CD14-positive monocyte (primary cell): Measurements from ENCODE around the gene STK11. TPM values are rescaled to one million over a fixed set of nuclear protein-coding genes. Genes with fewer than 3 reads are reported as not detected.
A peak's percentile ranks its signal among the peaks of the same experiment; 100 is the strongest.

ENCODE experiments used
- DNase-seq, 3 donors: peaks; one replicate each; pipeline ENCODE4 v3.0.0-alpha.2; 2011 to 2022
- H2AFZ ChIP-seq: 2 replicates; pipeline ENCODE4 v1.6.0; 2012; ENCODE audit warnings: mild to moderate bottlenecking, low read depth, low read length, inconsistent platforms; ENCODE audit not compliant: insufficient read depth, poor library complexity, severe bottlenecking
- H3K27ac ChIP-seq, 2 donors: 1 replicate in 1 of 2; 2 replicates in 1 of 2; pipeline ENCODE4 v1.5.1; 2012 to 2013; ENCODE audit warnings: low read length in 2 of 2, control low read depth in 1 of 2, inconsistent platforms in 1 of 2, low read depth in 1 of 2, mild to moderate bottlenecking in 1 of 2
- H3K27me3 ChIP-seq, 2 donors: one replicate each; pipeline versions ENCODE4 v1.6.0 to v1.6.1; 2011 to 2013; ENCODE audit warnings: low read length in 2 of 2; ENCODE audit not compliant: control insufficient read depth in 2 of 2, insufficient read depth in 2 of 2
- H3K36me3 ChIP-seq, 2 donors: replicated peaks in 1 of 2; 1 replicate in 1 of 2; 2 replicates in 1 of 2; pipeline versions ENCODE4 v1.5.1 to v1.6.1; 2012 to 2013; ENCODE audit warnings: low read length in 2 of 2, control low read depth in 1 of 2, inconsistent platforms in 1 of 2, mild to moderate bottlenecking in 1 of 2; ENCODE audit not compliant: insufficient read depth in 2 of 2, control insufficient read depth in 1 of 2
- H3K4me1 ChIP-seq, 2 donors: 1 replicate in 1 of 2; 2 replicates in 1 of 2; pipeline versions ENCODE4 v1.5.1 to v1.6.1; 2012 to 2013; ENCODE audit warnings: low read length in 2 of 2, control low read depth in 1 of 2, inconsistent platforms in 1 of 2, mild to moderate bottlenecking in 1 of 2, moderate library complexity in 1 of 2; ENCODE audit not compliant: insufficient read depth in 2 of 2, control insufficient read depth in 1 of 2
- H3K4me2 ChIP-seq: replicated peaks from 2 replicates; pipeline ENCODE3; 2012; ENCODE audit warnings: low read length, moderate library complexity, mild to moderate bottlenecking; ENCODE audit not compliant: poor library complexity, severe bottlenecking; ENCODE audit errors: extremely low read depth
- H3K4me3 ChIP-seq, 3 experiments: fragments of 200-600 bp in 1 of 3; sonication (generic) in 1 of 3; replicated peaks in 1 of 3; 1 replicate in 2 of 3; 2 replicates in 1 of 3; pipeline ENCODE4 v1.5.1; 2011 to 2013; ENCODE audit warnings: low read length in 3 of 3, mild to moderate bottlenecking in 3 of 3, control low read depth in 2 of 3, low read depth in 2 of 3, inconsistent platforms in 1 of 3, moderate library complexity in 1 of 3
- H3K79me2 ChIP-seq: 2 replicates; pipeline ENCODE4 v1.6.0; 2012; ENCODE audit warnings: mild to moderate bottlenecking, control low read depth, inconsistent platforms, low read length, moderate library complexity; ENCODE audit not compliant: insufficient read depth
- H3K9ac ChIP-seq: 2 replicates; pipeline ENCODE4 v1.6.0; 2017; ENCODE audit warnings: low read length, mild to moderate bottlenecking; ENCODE audit not compliant: insufficient read depth, poor library complexity, severe bottlenecking
- H3K9me3 ChIP-seq, 2 donors: replicated peaks in 1 of 2; 1 replicate in 1 of 2; 2 replicates in 1 of 2; pipeline versions ENCODE4 v1.5.1 to v1.6.1; 2012 to 2013; ENCODE audit warnings: low read length in 2 of 2, control low read depth in 1 of 2; ENCODE audit not compliant: control insufficient read depth in 1 of 2, insufficient read depth in 1 of 2
- H4K20me1 ChIP-seq: 2 replicates; pipeline ENCODE4 v1.6.0; 2012; ENCODE audit warnings: mild to moderate bottlenecking, low read length, control low read depth, moderate library complexity; ENCODE audit not compliant: insufficient read depth
- H3K27ac Mint-ChIP-seq, 7 donors: one replicate each; pipeline ENCODE4 v1.8.0; 2020; ENCODE audit warnings: mild to moderate bottlenecking in 7 of 7, mixed read lengths in 7 of 7, moderate library complexity in 6 of 7, inconsistent platforms in 2 of 7
- H3K27me3 Mint-ChIP-seq, 3 donors: one replicate each; pipeline ENCODE4 v1.8.0; 2021 to 2022; ENCODE audit warnings: low read depth in 3 of 3, mild to moderate bottlenecking in 3 of 3, mixed read lengths in 3 of 3, moderate library complexity in 3 of 3, inconsistent platforms in 1 of 3
- H3K36me3 Mint-ChIP-seq, 2 donors: one replicate each; pipeline ENCODE4 v1.8.0; 2020; ENCODE audit warnings: mixed read lengths in 2 of 2, inconsistent platforms in 1 of 2, mild to moderate bottlenecking in 1 of 2
- H3K4me1 Mint-ChIP-seq: one replicate; pipeline ENCODE4 v1.8.0; 2020; ENCODE audit warnings: mild to moderate bottlenecking, mixed read lengths
- H3K4me3 Mint-ChIP-seq, 2 donors: one replicate each; pipeline ENCODE4 v1.8.0; 2020; ENCODE audit warnings: mild to moderate bottlenecking in 2 of 2, mixed read lengths in 2 of 2, moderate library complexity in 1 of 2
- H3K9me3 Mint-ChIP-seq, 7 donors: one replicate each; pipeline ENCODE4 v1.8.0; 2020 to 2022; ENCODE audit warnings: mixed read lengths in 7 of 7, mild to moderate bottlenecking in 6 of 7, moderate library complexity in 6 of 7, inconsistent platforms in 2 of 7
- WGBS: methylation state at CpG from one replicate; pipeline ENCODE4 v1.1.5; 2013; ENCODE audit warnings: missing lambda C conversion rate; ENCODE audit not compliant: insufficient coverage; 5-methylcytosine and 5-hydroxymethylcytosine counted together
- intact Hi-C, 2 donors: fragments of 100-400 bp; cut with micrococcal nuclease; formaldehyde crosslinking; loops; one replicate each; pipeline versions ENCODE4 v1.15.0 to v1.15.1; 2023
- polyA plus RNA-seq, 3 donors: library from polyadenylated mRNA; depleted of rRNA in 1 of 3; unstranded in 2 of 3; stranded (reverse) in 1 of 3; fragments of 300-500 nt in 2 of 3; fragments of >200 nt in 1 of 3; fragmentation: Illumina TruSeq in 2 of 3; gene quantifications; 1 replicate in 2 of 3; 2 replicates in 1 of 3; pipeline ENCODE4 v1.2.3, GENCODE V29; 2012 to 2021
- TF ChIP-seq, protein P1 (sequence below): fragments of 200-600 bp; IDR thresholded peaks from one replicate; pipeline ENCODE4 v1.8.0; 2022; ENCODE audit warnings: antibody characterized with exemption, mild to moderate bottlenecking

STK11 gene
- polyA plus RNA-seq, 3 donors, result 6.2 to 72.1 (median 15.4) TPM

DNA sequence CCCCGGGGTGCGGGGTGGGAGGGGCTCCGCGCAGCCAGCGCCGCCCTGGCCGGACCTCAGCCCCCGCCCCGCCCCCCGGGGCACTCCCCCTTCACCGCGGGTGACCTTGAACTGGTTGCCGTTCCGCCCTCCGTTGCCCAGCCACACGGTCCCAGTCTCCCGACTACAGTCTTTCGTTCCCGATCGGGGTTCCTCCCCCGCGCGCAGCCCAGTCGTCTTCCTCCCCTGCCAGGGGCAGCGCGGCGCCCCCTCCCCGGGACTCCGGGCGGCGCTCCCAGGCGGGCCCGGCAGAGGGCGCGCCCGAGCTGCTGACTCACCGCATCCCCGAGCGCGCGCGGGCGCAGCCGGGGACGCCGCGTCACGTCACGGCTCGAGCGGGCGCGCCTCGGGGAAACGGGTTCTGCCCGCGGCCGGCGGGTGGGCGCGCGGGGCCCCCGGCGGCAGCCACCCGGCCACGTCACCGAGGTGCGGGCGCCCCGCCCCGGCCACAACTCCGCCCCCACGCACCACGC, 43.3 kb downstream of the STK11 start:
- H3K27ac ChIP-seq, result peak overlapping the region; percentile 92 to 95
- Mint-ChIP-seq H3K4me3 (peak overlapping the region; percentile 76 to 87), H3K4me1 (peaks cover 22% of the 10 kb centered on the region), H3K36me3 (peaks cover 8 to 16% of the 10 kb centered on the region in 2 donors), H3K9me3 (peaks cover 0 to 2% (median 0%) of the 10 kb centered on the region in 7 donors), H3K27me3 (peaks cover 0 to 6% (median 0%) of the 10 kb centered on the region in 3 donors), H3K27ac (peak overlapping the region; percentile 85 to 97 (median 95))
- intact Hi-C loops, result loop anchor here in 1 of 2 donors (10.0 kb wide), 3 partner anchors 144 to 384 kb away; partner anchors contain the start of genes ARID3A and GPX4
- peak overlapping the region; percentile 75 for H3K4me2 ChIP-seq
- H3K4me3 ChIP-seq, result peak overlapping the region; percentile 59 to 99 (median 83)
- peak; percentile 76 to 87 (median 77) for DNase-seq
- H2AFZ ChIP-seq, result no peak overlapping the region
- H3K4me1 ChIP-seq, result peaks cover 38 to 46% of the 10 kb centered on the region in 2 donors
- peak overlapping the region; percentile 97 for H3K9ac ChIP-seq
- peaks cover 55% of the 10 kb centered on the region for H3K79me2 ChIP-seq
- H3K36me3 ChIP-seq, result peaks cover 10 to 16% of the 10 kb centered on the region in 2 donors
- no peaks in the 10 kb centered on the region for H3K9me3 ChIP-seq
- under 1% methylated on average over 61 of the region's 74 CpGs for WGBS
- peaks cover 54% of the 10 kb centered on the region for H4K20me1 ChIP-seq
- H3K27me3 ChIP-seq, result no peaks in the 10 kb centered on the region
- TF ChIP-seq, protein P1, sequence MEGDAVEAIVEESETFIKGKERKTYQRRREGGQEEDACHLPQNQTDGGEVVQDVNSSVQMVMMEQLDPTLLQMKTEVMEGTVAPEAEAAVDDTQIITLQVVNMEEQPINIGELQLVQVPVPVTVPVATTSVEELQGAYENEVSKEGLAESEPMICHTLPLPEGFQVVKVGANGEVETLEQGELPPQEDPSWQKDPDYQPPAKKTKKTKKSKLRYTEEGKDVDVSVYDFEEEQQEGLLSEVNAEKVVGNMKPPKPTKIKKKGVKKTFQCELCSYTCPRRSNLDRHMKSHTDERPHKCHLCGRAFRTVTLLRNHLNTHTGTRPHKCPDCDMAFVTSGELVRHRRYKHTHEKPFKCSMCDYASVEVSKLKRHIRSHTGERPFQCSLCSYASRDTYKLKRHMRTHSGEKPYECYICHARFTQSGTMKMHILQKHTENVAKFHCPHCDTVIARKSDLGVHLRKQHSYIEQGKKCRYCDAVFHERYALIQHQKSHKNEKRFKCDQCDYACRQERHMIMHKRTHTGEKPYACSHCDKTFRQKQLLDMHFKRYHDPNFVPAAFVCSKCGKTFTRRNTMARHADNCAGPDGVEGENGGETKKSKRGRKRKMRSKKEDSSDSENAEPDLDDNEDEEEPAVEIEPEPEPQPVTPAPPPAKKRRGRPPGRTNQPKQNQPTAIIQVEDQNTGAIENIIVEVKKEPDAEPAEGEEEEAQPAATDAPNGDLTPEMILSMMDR, result peak; percentile 93

DNA sequence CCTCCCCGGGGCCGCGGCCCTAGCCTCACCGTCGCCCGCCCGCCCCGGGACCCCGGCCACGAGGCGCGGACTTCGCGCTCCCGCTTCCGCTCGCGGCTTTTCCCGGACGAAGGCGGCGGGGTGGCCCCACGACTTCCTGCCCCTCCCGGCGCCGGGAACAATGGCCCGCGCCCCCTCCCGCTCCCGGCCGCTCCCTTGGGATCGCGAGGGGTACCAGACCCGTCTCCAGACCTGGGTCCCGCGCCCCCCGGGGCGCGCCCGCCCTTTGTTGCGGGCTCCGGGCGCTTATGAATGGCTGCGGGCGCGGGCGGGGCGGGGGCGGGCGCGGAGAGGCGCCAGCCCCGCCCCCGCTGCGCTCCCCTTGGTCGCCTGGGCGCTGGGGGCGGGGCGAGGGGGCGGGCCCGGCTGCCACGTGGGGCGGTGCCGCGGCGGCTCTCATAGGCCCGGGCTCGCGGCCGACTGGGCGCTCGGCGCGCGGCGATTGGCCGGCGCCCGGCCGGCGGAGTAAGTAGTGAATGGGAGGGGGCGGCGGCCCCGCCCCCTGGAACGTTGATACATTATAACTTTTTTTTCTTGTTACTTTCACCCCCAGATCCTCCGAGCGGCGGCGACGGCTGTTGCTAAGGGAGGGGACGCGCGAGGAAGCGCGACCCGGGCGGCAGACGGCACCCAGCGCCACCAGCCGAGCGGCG, 43.9 kb downstream of the STK11 start:
- Histone ChIP-seq H3K27me3 (no peaks in the 10 kb centered on the region), H2AFZ (no peak overlapping the region), H3K4me1 (peaks cover 38 to 46% of the 10 kb centered on the region in 2 donors), H3K79me2 (peaks cover 55% of the 10 kb centered on the region), H3K4me3 (peak overlapping the region; percentile 77 to 99 (median 83)), H3K27ac (peak overlapping the region; percentile 64 to 95), H4K20me1 (peaks cover 55% of the 10 kb centered on the region), H3K9ac (peak overlapping the region; percentile 97), H3K9me3 (no peaks in the 10 kb centered on the region), H3K4me2 (peak overlapping the region; percentile 96), H3K36me3 (peaks cover 13 to 22% of the 10 kb centered on the region in 2 donors)
- H3K4me3 Mint-ChIP-seq, result peak overlapping the region; percentile 84
- TF ChIP-seq, protein P1, result no peak
- H3K27me3 Mint-ChIP-seq, result peaks cover 0 to 6% (median 0%) of the 10 kb centered on the region in 3 donors
- H3K27ac Mint-ChIP-seq, result peak overlapping the region in 6 of 7 donors; percentile 46 to 87 (median 75)
- H3K9me3 Mint-ChIP-seq, result peaks cover 0 to 2% (median 0%) of the 10 kb centered on the region in 7 donors
- intact Hi-C loops, result loop anchor here in 1 of 2 donors (10.0 kb wide), 3 partner anchors 145 to 385 kb away; partner anchors contain the start of genes ARID3A and GPX4
- H3K4me1 Mint-ChIP-seq, result peaks cover 24% of the 10 kb centered on the region
- H3K36me3 Mint-ChIP-seq, result peaks cover 10 to 19% of the 10 kb centered on the region in 2 donors
- peak; percentile 93 to 97 (median 95) for DNase-seq
- WGBS, result under 1% methylated on average over 80 of the region's 102 CpGs
